HepG2 (cell line): Measurements from ENCODE around the gene PAX7.

Experiments used
- ATF6 ChIP-seq: sonication (generic); formaldehyde crosslinking; conservative IDR thresholded peaks from 2 replicates; pipeline ENCODE4 v1.4.0; 2020; ENCODE audit warnings: missing genetic modification reagents
- ATF7-NPFF ChIP-seq: sonication (generic); formaldehyde crosslinking; IDR thresholded peaks from 2 replicates; pipeline ENCODE4 v1.8.1; 2023; ENCODE audit warnings: mild to moderate bottlenecking, low read depth, missing genetic modification reagents, moderate library complexity
- CTCF ChIP-seq: sonication (generic); formaldehyde crosslinking; IDR thresholded peaks from 2 replicates; pipeline ENCODE4 v1.5.0; 2020; ENCODE audit warnings: mild to moderate bottlenecking, missing genetic modification reagents, moderate library complexity
- FOXK1 ChIP-seq: sonication (generic); formaldehyde crosslinking; IDR thresholded peaks from 2 replicates; pipeline ENCODE4 v1.4.0; 2020; ENCODE audit warnings: low read depth, missing genetic modification reagents, borderline replicate concordance
- MZF1 ChIP-seq: sonication (generic); formaldehyde crosslinking; IDR thresholded peaks from 2 replicates; pipeline ENCODE4 v1.8.1; 2023; ENCODE audit warnings: mild to moderate bottlenecking, missing genetic modification reagents, borderline replicate concordance
- TBL1XR1 ChIP-seq: fragments of 150-350 bp; IDR thresholded peaks from 2 replicates; pipeline ENCODE4 v1.6.1; 2014; ENCODE audit warnings: borderline replicate concordance, low read length; ENCODE audit not compliant: partially characterized antibody

- TF ChIP-seq FOXK1 (no peak), TBL1XR1 (no peak), CTCF (CRISPR knock-in tag) (no peak), ATF7-NPFF (CRISPR knock-in tag) (no peak), ATF6 (CRISPR knock-in tag) (no peak), MZF1 (CRISPR knock-in tag) (no peak)
Measured at GRCh38 chr1:18662286-18662639, 31.6 kb downstream of the PAX7 start.
